ENCODE measurements around the gene LOXL3.

DNA sequence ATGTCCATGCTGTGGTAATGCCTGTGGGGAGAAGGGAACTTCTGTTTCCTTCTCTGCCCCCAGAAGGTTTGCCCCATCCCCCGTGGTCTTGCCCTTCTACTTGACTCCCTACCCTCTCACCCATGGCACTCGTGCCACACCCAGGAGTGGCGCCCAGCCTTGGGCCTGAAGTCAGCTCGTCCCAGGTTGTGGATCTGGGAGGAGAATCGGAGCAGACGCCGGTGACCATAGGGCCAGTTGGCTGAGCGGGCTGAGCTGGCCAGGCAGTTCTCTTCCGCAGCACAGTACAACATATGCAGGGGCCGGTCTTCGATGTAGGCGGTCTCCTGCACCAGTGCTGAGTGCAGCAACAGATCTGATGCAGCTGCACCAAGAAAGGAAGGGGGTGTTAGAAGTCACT, 19.3 kb downstream of the LOXL3 start:
- TF ChIP-seq CTCF (IDR thresholded peaks at IDR 0.05), result no peak
- TF ChIP-seq EP300 (IDR thresholded peaks at IDR 0.05), result no peak
